Measurements from ENCODE around the gene PKLR.
A peak's percentile ranks its signal among the peaks of the same experiment; 100 is the strongest.
"Not testable (repeated sequence)": the region's sequence is repeated elsewhere in the genome, so short reads cannot be mapped to it uniquely, and the experiment has no call there.

PKLR gene

GRCh38 chr1:155255243-155256007 is 45.8 kb downstream of the PKLR start, which contains the start of gene ENTREP3:
Gene ENTREP3 (minus strand): TSS chr1:155255483. CDS start chr1:155254877, 606 bp downstream.
- DNase-seq (ENCODE audit: low read depth in 2 of 2), result peak; percentile 69 to 76

GRCh38 chr1:155254714-155255242 is 46.5 kb downstream of the PKLR start:
- no peak for DNase-seq (ENCODE audit: low read depth in 2 of 2)

GRCh38 chr1:155254228-155254713 is 47.0 kb downstream of the PKLR start:
- no peak for DNase-seq (ENCODE audit: low read depth in 2 of 2)

GRCh38 chr1:155253797-155254196 is 47.4 kb downstream of the PKLR start:
- no peak for DNase-seq (ENCODE audit: low read depth in 2 of 2)

GRCh38 chr1:155253208-155253607 is 48.0 kb downstream of the PKLR start:
- no peak for DNase-seq (ENCODE audit: low read depth in 2 of 2)

- no peak for DNase-seq (ENCODE audit: low read depth in 2 of 2)
These were observed 49.7 kb downstream of the PKLR start for GRCh38 chr1:155251566-155251965.

- DNase-seq (ENCODE audit: low read depth in 2 of 2), result peak; percentile 91 to 96
These were observed 50.4 kb downstream of the PKLR start for GRCh38 chr1:155250633-155251449.

- DNase-seq (ENCODE audit: low read depth in 2 of 2), result no peak
These were observed 51.0 kb downstream of the PKLR start for GRCh38 chr1:155250246-155250632.

GRCh38 chr1:155247667-155248553 is 53.3 kb downstream of the PKLR start:
- DNase-seq (ENCODE audit: low read depth in 2 of 2), result no peak

GRCh38 chr1:155246796-155247195 is 54.4 kb downstream of the PKLR start:
- not testable (repeated sequence) for DNase-seq (ENCODE audit: low read depth in 2 of 2)

GRCh38 chr1:155245163-155245524 is 56.1 kb downstream of the PKLR start:
- DNase-seq (ENCODE audit: low read depth in 2 of 2), result no peak

- DNase-seq (ENCODE audit: low read depth in 2 of 2), result peak; percentile 94 to 95
These were observed 56.7 kb downstream of the PKLR start for GRCh38 chr1:155244368-155245162.

- DNase-seq (ENCODE audit: low read depth in 2 of 2), result no peak
These were observed 58.4 kb downstream of the PKLR start for GRCh38 chr1:155242805-155243358.

- DNase-seq (ENCODE audit: low read depth in 2 of 2), result no peak
These were observed 59.4 kb downstream of the PKLR start for GRCh38 chr1:155241841-155242264.

- DNase-seq (ENCODE audit: low read depth in 2 of 2), result peak in 1 of 2 donors; percentile 29
These were observed 60.1 kb downstream of the PKLR start for GRCh38 chr1:155241069-155241679.
